Stimulated activated CD4-positive, alpha-beta T cell treated with anti-CD3 and anti-CD28 coated beads, Interleukin-12 subunit alpha, Interleukin-12 subunit beta, amount 100 ng/mL, for 4 hours (primary cell): ENCODE data around the gene SYDE2.
"Not testable (repeated sequence)": the region's sequence is repeated elsewhere in the genome, so short reads cannot be mapped to it uniquely, and the experiment has no call there.

ENCODE experiments used
- DNase-seq: peaks from one replicate; pipeline ENCODE4 v3.0.0-alpha.2; 2020

Gene SYDE2

GRCh38 chr1:85216697-85217096 is 15.9 kb upstream of the SYDE2 start:
- no peak for DNase-seq

GRCh38 chr1:85214654-85215053 is 13.8 kb upstream of the SYDE2 start:
- no peak for DNase-seq

- no peak for DNase-seq
Measured at GRCh38 chr1:85208488-85208887, 7.7 kb upstream of the SYDE2 start.

GRCh38 chr1:85203573-85204171 is 2.9 kb upstream of the SYDE2 start:
- DNase-seq: no peak

- DNase-seq: no peak
Measured at GRCh38 chr1:85202864-85203255, 2.0 kb upstream of the SYDE2 start.

- no peak for DNase-seq
Measured at GRCh38 chr1:85202092-85202863, 1.5 kb upstream of the SYDE2 start.

- peak; percentile 60 for DNase-seq
Measured at GRCh38 chr1:85201340-85202091, 700 bp upstream of the SYDE2 start.

GRCh38 chr1:85199667-85200462 is 951 bp downstream of the SYDE2 start:
- no peak for DNase-seq

GRCh38 chr1:85198864-85199263 is 2.0 kb downstream of the SYDE2 start:
- DNase-seq: no peak

- no peak for DNase-seq
Measured at GRCh38 chr1:85196358-85196757, 4.5 kb downstream of the SYDE2 start.

- no peak for DNase-seq
Measured at GRCh38 chr1:85195703-85196102, 5.1 kb downstream of the SYDE2 start.

- DNase-seq: not testable (repeated sequence)
Measured at GRCh38 chr1:85192129-85192528, 8.7 kb downstream of the SYDE2 start.

- no peak for DNase-seq
Measured at GRCh38 chr1:85189120-85189519, 11.7 kb downstream of the SYDE2 start.

GRCh38 chr1:85188530-85188929 is 12.3 kb downstream of the SYDE2 start:
- DNase-seq: no peak

GRCh38 chr1:85187021-85187420 is 13.8 kb downstream of the SYDE2 start:
- not testable (repeated sequence) for DNase-seq

GRCh38 chr1:85184245-85184644 is 16.6 kb downstream of the SYDE2 start:
- no peak for DNase-seq

- DNase-seq: no peak
Measured at GRCh38 chr1:85182700-85183099, 18.1 kb downstream of the SYDE2 start.

GRCh38 chr1:85180869-85181268 is 19.9 kb downstream of the SYDE2 start:
- DNase-seq: no peak

GRCh38 chr1:85179522-85179921 is 21.3 kb downstream of the SYDE2 start:
- DNase-seq: no peak

- no peak for DNase-seq
Measured at GRCh38 chr1:85178396-85178795, 22.4 kb downstream of the SYDE2 start.

- no peak for DNase-seq
Measured at GRCh38 chr1:85174503-85174902, 26.3 kb downstream of the SYDE2 start.

GRCh38 chr1:85172684-85173337 is 28.0 kb downstream of the SYDE2 start:
- no peak for DNase-seq

- no peak for DNase-seq
Measured at GRCh38 chr1:85171721-85172120, 29.1 kb downstream of the SYDE2 start.
